Pancreas (tissue), 10 donors: ENCODE data around the gene LUZP2. TPM values are rescaled to one million over a fixed set of nuclear protein-coding genes. Genes with fewer than 3 reads are reported as not detected.

ENCODE experiments used
- ATAC-seq, 4 donors: fragments of 200-7000 bp; cut with Tn5 transposase; one replicate each; pipeline versions ENCODE4 v1.8.0 to v1.9.1; 2020; ENCODE audit warnings: mild to moderate bottlenecking in 4 of 4, moderate library complexity in 4 of 4
- DNase-seq, 6 donors: peaks; one replicate each; pipeline ENCODE4 v3.0.0-alpha.2; 2020
- FAIRE-seq: peaks from 2 replicates; lab custom pipeline; 2012; peaks lifted over from hg19 to GRCh38; lab: Jason Lieb, UNC
- H3K27ac ChIP-seq, 4 donors: fragments of 200-600 bp; sonication (generic); 1 replicate in 3 of 4; 2 replicates in 1 of 4; pipeline versions ENCODE4 v1.5.0 to v1.8.0; 2020
- H3K27me3 ChIP-seq, 4 donors: fragments of 200-600 bp; one replicate each; pipeline ENCODE4 v1.8.0; 2021
- H3K36me3 ChIP-seq, 3 donors: fragments of 200-600 bp; sonication (generic) in 1 of 3; one replicate each; pipeline versions ENCODE4 v1.5.0 to v1.8.0; 2020 to 2021
- H3K4me1 ChIP-seq, 3 donors: fragments of 200-600 bp; one replicate each; pipeline ENCODE4 v1.8.0; 2021
- H3K4me3 ChIP-seq, 4 donors: fragments of 200-600 bp; sonication (generic) in 2 of 4; one replicate each; pipeline versions ENCODE4 v1.5.0 to v1.8.0; 2020 to 2021
- H3K9me3 ChIP-seq, 4 donors: fragments of 200-600 bp; one replicate each; pipeline ENCODE4 v1.8.0; 2021
- WGBS, 2 donors: extraction: QIAGEN DNeasy Blood & Tissue Kit; methylation state at CpG; one replicate each; pipeline ENCODE4 v1.1.7; 2013; 5-methylcytosine and 5-hydroxymethylcytosine counted together
- intact Hi-C, 3 donors: fragments of 100-400 bp; cut with DNase I; formaldehyde crosslinking; loops; one replicate each; pipeline versions ENCODE4 v1.11.1 to v1.14.2; 2022
- polyA plus RNA-seq, 2 donors: library from polyadenylated mRNA; stranded (reverse); fragments of 200-250 nt; gene quantifications; one replicate each; pipeline ENCODE4 v1.2.3, GENCODE V29; 2013
- total RNA-seq, 6 donors: library from RNA; stranded (reverse); fragmentation: NEBNext Ultra II Directional in 4 of 6; extraction: Animal tissue kit (Norgen Biotek cat#: 25700) in 4 of 6; gene quantifications; one replicate each; pipeline versions ENCODE4 v1.2.1 to v1.2.4, GENCODE V29; 2021 to 2023
- TF ChIP-seq, protein P1 (sequence below), 4 donors: fragments of 200-600 bp; sonication (generic) in 3 of 4; IDR thresholded peaks; one replicate each; pipeline versions ENCODE4 v1.5.0 to v1.8.0; 2021; ENCODE audit warnings: antibody characterized with exemption in 4 of 4
- donor health status: healthy with polysubstance abuse.
- donor health status: DM: no; HTN: no; CAD: no; lungs with moderate emphysema.
- donor health status: DM: no; HTN: no; CAD: no.
- donor health status: control.
- donor health status: control.
- donor health status: Bipolar disorder and iron deficiency.
- donor health status: DM: yes; HTN: yes; CAD: no.
- donor health status: DM: no; HTN: no; CAD: no.
- donor health status: DM: no; HTN: no; CAD: no.
- donor health status: DM: yes; HTN: yes; CAD: no.

Gene LUZP2
- total and polyA plus RNA-seq, 8 donors: 0.04 to 0.19 (median 0.07) TPM; not detected in 3

DNA sequence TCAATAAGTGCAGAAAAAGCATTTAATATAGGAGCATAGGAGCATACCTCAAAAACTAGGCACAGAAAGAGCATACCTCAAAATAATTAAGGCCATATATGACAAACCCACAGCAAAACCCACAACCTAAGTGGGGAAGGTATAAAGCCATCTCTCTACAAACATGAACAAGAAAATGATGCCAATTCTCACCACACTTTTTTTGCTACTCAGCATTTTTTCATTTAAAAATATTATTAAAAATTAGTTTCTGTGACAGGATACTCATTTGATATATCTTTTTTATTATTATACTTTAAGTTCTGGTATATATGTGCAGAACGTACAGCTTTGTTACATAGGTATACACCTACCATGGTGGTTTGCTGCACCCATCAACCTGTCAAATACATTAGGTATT is 352.0 kb downstream of the LUZP2 start:
- FAIRE-seq: no peak
- WGBS, 2 donors: 92 to 96% methylated on average over 1 of the region's 1 CpG
- no peak for DNase-seq

DNA sequence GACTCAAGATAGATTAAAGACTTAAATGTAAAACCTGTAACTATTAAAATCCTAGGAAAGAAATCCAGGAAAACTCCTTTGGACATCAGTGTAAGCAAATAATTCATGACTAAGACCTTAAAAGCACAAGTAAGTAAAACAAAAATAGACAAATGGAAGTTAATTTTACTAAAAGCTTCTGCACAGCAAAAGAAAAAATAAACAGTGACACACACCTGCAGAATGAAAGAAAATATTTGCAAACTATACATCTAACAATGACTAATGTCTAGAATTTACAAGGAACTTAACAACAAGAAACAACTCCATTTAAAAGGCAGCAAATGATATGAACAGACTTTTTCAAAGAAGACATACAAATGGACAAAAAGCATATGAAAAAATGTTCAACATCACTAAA is 359.1 kb downstream of the LUZP2 start:
- no peak for FAIRE-seq
- Histone ChIP-seq H3K27ac (no peak overlapping the region), H3K4me1 (no peaks in the 10 kb centered on the region), H3K4me3 (no peak overlapping the region), H3K9me3 (no peaks in the 10 kb centered on the region), H3K36me3 (no peaks in the 10 kb centered on the region), H3K27me3 (no peaks in the 10 kb centered on the region)
- intact Hi-C loops: no loop called here
- no peak for ATAC-seq
- TF ChIP-seq, protein P1, sequence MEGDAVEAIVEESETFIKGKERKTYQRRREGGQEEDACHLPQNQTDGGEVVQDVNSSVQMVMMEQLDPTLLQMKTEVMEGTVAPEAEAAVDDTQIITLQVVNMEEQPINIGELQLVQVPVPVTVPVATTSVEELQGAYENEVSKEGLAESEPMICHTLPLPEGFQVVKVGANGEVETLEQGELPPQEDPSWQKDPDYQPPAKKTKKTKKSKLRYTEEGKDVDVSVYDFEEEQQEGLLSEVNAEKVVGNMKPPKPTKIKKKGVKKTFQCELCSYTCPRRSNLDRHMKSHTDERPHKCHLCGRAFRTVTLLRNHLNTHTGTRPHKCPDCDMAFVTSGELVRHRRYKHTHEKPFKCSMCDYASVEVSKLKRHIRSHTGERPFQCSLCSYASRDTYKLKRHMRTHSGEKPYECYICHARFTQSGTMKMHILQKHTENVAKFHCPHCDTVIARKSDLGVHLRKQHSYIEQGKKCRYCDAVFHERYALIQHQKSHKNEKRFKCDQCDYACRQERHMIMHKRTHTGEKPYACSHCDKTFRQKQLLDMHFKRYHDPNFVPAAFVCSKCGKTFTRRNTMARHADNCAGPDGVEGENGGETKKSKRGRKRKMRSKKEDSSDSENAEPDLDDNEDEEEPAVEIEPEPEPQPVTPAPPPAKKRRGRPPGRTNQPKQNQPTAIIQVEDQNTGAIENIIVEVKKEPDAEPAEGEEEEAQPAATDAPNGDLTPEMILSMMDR (IDR thresholded peaks at IDR 0.05): no peak
- no peak for DNase-seq

More for the DNA sequence above, 352.0 kb downstream of the LUZP2 start:
- Histone ChIP-seq H3K36me3 (no peaks in the 10 kb centered on the region), H3K27ac (no peak overlapping the region), H3K4me3 (no peak overlapping the region), H3K4me1 (peaks cover 0 to 6% (median 0%) of the 10 kb centered on the region in 3 donors), H3K9me3 (no peaks in the 10 kb centered on the region), H3K27me3 (no peaks in the 10 kb centered on the region)
- TF ChIP-seq, protein P1 (IDR thresholded peaks at IDR 0.05): no peak
- intact Hi-C loops: no loop called here
- no peak for ATAC-seq

DNA sequence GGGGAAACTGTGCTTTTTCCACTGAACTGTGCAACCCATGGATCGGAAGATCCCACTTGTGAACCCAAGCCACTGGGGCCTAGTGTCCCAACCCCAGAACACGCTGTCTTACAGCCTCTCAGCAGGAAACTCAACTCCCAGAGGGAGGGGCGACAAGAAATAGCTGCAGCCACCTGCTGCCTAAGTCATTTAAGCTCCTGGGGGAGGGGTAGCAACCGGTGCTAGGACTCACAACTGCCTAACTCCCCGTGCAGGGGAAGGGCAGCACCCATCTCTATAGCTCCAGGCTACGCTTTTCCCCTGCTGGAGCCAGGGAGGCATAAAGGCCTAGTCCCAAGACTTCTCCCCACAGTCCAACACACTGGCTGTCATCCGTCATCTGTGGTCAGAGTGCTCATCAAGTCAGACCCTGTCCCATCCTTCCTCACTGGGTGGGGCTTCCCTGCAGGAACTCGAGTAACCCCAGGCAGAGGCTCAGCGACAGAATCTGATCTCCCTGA is 363.0 kb downstream of the LUZP2 start:
- H3K27ac ChIP-seq: no peak overlapping the region
- H3K4me3 ChIP-seq: no peak overlapping the region
- intact Hi-C loops: no loop called here
- no peaks in the 10 kb centered on the region for H3K27me3 ChIP-seq
- WGBS, 2 donors: 84% methylated on average over 9 of the region's 9 CpGs
- TF ChIP-seq, protein P1 (IDR thresholded peaks at IDR 0.05): no peak
- H3K9me3 ChIP-seq: no peaks in the 10 kb centered on the region
- ATAC-seq (no peak), DNase-seq (no peak), FAIRE-seq (no peak)
- no peaks in the 10 kb centered on the region for H3K36me3 ChIP-seq
- H3K4me1 ChIP-seq: no peaks in the 10 kb centered on the region

DNA sequence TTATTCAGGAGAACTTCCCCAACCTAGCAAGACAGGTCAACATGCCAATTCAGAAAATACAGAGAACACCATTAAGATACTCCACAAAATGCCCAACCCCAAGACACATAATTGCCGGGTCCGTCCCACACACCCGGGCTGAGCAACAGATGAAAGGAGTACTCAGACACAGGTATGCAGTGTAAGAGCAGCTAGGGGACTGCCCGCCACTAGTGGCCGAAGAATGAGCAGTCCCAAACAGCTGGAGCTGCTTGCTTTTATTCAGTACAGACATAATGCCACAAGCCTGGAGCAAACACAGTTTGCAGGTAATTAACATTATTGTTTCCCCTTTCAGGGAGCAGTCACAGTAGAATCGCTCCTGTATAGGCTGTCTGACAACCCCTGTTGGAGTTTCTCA is 364.6 kb downstream of the LUZP2 start:
- no peak for DNase-seq
- no peaks in the 10 kb centered on the region for H3K36me3 ChIP-seq
- no peaks in the 10 kb centered on the region for H3K9me3 ChIP-seq
- no peaks in the 10 kb centered on the region for H3K27me3 ChIP-seq
- no peaks in the 10 kb centered on the region for H3K4me1 ChIP-seq
- TF ChIP-seq, protein P1 (IDR thresholded peaks at IDR 0.05): no peak
- no peak for FAIRE-seq
- H3K27ac ChIP-seq: no peak overlapping the region
- H3K4me3 ChIP-seq: no peak overlapping the region
- intact Hi-C loops: no loop called here
- ATAC-seq: no peak
- WGBS, 2 donors: 87 to 92% methylated on average over 6 of the region's 6 CpGs

DNA sequence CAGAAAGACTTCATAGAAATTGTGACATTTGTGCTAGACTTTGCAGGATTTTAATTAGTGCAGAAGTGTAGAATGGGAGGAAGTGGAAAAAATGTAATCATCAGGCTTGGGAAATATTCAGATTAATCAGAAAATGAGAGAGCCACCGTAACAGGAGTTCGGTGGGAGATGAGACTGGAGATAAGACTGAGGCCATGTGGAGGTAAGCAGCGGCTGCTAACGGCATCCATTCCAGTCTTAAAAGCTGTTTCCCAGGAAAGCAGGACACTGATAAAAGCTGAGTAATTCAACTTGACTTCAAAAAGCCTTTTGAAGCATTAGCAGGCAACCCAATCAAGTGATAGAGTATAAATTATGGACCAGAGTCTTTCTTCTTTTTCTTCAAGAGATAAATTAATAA is 369.9 kb downstream of the LUZP2 start:
- Histone ChIP-seq H3K36me3 (no peaks in the 10 kb centered on the region), H3K27me3 (no peaks in the 10 kb centered on the region), H3K27ac (no peak overlapping the region), H3K4me1 (no peaks in the 10 kb centered on the region), H3K4me3 (no peak overlapping the region), H3K9me3 (no peaks in the 10 kb centered on the region)
- no peak for ATAC-seq
- FAIRE-seq: no peak
- no peak for DNase-seq
- intact Hi-C loops: no loop called here
- 47 to 54% methylated on average over 4 of the region's 4 CpGs for WGBS, 2 donors
- TF ChIP-seq, protein P1 (IDR thresholded peaks at IDR 0.05): no peak
